Germinal center (tissue), 1 donor: Measurements from ENCODE around the gene ITGB1BP1.

Experiments used
- DNase-seq: peaks from one replicate; pipeline ENCODE4 v3.0.0; 2012; ENCODE audit warnings: mixed read lengths, low spot score

Gene ITGB1BP1

DNA sequence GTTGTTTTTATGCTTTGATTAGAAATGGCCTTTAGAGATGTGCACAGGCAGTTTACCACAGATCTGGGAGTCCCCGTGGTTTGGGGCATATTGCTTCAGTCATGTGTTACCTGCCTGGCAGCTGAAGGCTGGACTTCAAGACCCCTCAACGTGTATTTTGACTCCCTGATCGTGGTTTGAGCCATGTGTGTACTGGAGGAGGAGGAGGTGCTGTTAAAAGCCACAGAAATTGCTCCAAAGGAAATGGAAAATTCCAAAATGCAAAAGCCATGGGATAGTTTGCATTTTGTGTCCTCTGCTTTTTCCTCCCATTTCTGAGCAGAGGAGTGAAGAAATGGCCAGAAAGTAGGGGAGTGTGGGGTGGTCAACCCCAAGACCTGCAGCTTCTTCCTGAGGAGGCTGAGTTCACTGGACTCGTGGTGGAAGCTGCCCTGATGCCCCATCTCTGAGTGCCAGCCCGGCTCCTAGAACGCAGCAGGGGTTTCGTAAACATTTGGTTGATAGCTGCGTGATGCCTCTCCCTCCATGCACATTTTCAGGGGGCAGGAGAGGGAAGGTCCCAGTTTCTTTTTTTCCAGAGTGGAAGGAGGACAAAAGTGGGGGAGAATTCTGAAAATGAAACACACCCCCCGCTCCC is 45.7 kb downstream of the ITGB1BP1 start:
- DNase-seq, result no peak

DNA sequence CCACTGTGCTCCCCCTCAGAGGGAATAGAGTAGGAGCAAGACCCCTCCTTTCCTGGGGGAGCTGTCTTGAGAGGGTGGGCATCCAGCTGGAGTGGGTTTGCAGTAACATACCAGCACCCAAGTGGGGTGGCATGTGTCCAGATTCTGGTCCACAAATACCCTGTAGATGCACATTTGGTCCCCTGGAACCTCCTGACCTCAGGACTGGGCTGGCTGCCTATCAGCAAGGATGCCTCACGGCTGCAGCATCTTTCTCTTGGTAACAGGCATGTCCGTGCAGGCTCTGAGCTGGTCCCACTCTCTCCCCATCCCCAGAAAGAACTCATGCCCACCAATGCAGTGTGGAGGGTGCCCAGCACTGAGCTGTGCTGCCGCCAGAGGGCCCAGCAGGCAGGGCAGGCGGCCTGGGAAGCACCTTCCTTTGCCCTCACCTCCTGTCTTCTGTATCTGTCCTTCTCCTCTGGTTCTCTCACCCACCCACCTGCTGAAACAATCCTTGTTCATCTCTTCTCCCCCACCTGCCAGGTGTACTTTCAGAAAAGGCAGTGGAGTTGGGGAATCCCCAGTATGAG is 47.4 kb downstream of the ITGB1BP1 start:
- DNase-seq, result no peak

DNA sequence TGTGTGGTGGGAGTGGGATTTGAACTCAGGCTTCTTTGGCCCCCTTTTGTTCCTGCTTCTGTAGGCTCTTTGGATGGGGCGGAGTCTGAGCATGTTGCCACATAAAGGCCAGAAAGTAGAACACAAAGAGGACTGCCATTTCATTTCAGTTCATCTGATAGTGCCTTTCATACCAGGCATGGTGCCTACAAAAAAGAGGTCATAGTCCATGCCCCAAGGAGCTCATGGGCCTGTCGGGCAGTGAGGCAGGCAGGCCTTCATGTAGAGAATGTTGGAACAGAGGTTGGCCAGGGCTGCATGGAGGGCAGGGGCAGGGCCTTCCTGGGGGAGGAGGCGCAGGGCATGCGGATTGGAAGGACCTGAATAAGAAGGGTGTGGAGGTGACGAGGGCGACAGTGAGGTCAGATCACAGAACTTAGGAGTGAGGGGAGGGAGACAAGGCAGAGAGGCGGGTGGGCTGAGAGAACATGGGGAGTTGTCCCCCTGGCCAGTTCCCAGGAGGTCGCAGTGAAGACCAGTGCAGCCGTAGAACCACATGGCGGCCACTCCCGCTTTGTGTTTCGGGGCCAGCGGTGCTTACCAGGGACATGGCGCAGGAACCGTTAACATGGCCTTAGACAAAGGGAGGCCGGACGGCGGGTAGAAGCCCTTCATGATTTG is 49.1 kb downstream of the ITGB1BP1 start:
- no peak for DNase-seq

DNA sequence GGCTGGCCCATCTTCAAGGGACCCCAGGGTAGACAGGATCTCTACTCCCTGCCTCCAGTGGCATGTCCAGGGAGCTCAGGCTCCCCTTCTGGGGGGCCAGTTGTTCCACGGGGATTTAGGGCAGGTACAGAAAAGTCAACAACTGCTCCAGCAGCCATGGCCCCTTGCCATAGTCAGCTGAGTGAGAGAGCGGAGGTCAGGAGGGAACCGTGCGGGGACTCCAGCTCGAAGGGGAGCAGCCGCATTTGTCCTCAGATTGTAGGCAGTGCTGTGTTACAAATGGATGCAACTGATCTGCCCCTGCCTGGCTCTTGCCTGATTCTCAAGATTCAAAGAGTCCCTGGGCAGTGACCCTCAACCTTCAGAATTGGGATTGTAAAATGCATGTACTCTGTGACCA is 49.9 kb downstream of the ITGB1BP1 start:
- DNase-seq, result no peak

DNA sequence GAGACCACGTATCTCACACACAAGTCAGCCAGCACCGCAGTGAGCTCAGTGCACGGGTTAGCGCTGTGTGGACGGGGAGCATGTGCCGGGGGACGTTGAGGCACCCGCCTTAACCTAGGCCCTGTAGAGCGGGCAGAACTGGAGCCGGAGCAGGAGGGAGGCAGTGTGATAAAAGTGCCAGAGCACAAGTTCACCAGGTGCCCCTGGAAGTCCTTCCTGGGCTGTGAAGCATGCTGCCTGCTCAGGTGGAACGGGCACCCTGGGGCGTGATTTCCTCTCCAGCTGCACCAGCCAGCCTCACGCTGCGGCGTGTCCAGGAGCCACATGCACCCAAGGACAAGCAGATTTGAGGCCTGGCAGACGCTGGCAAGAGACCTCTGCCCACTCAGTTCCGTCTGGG is 50.3 kb downstream of the ITGB1BP1 start:
- DNase-seq, result peak; percentile 50

DNA sequence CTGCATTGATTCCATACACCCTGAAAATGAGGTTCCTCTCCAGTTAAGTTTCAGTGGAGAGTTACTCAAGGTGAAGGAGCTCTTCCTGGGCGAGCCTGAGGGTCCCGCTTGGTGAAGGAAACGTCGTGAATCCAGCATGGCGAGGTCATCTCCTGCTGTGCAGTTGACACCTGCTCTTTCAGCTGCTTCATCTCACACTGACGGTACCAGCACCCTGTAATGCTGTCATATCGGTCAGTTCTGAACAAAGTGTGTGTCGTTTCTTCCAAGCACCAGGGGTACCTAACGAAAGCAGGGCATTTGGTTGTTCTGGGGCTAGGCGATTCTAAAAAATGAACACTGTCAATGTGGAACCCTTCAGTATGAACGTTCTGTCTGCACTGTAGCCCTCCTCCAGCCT is 52.6 kb downstream of the ITGB1BP1 start:
- DNase-seq, result no peak

DNA sequence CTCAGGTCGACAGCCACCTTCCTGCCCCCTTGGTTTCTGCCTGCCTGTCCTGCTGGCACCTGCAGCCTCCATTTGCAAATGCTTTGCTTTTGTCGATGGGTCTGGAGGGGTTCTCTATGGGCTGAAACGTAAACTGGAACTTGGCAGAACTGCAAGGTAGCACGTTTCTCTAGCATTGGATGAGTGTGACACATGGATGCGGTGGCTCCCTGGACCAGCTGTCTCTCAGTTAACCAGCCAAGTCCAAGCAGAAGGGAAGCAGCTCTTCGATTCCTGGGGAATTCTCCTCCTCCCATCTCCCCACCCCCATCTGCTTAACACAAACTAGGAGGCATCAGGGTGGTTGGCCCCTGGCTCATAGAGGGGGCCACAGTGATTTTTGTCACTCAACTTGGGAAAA is 57.3 kb downstream of the ITGB1BP1 start:
- DNase-seq, result no peak

DNA sequence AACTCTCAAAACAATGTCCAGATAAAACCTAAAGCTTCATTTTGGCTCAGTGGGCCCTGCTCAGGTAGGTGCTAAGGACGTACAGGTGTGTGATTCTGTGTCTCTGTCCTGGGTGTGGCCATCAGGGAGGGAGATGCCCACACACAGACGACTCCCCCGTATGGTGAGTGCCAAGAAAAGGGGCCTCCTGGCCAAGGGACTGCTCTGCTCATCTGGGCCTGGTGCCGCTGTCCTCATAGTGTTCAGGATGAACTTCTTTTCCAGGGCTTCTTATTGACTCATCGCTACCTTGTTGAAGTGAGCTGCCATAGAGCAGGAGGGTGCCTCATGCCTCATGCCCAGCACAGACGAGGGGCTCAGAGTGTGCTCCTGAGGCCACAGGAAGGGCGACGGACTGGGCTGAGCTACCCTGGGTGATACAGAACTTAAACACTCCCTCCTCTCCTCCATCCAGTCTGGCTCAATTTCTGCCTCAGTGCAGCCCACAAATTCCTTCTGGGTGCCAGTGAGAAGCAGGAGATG is 57.8 kb downstream of the ITGB1BP1 start:
- no peak for DNase-seq

DNA sequence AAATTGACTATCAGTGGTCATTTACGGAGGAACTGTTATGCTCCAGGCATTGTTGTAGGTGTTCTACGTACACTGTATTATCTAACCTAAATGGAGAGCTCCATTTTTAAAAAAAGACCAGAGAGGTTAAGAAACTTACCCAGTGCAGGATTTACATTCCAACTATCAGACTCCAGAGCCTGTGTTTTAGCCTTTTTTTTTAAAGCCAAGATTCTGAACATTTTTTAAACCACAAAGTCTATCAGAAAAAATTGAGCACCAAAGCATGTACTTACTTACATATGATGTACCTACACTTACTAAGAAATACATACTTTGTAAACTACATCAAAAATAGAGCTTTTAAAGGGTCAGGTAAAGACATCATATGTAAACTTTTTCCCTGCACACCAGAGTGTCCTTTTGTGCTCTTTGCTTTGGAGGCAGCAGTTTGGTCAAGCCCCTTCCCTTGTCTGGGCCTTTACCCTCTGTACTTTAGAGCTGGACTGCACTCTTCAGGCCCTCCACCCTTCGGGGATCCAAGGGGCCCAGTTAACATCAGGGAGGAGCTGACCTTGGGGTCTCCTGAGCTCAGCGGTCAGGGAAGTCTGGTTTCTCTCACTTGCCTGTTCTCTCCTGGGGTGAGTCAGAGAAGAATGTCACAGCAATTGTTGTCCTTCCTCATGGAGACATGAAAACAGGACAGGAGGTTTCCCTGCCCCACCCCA is 58.4 kb downstream of the ITGB1BP1 start:
- DNase-seq, result no peak

DNA sequence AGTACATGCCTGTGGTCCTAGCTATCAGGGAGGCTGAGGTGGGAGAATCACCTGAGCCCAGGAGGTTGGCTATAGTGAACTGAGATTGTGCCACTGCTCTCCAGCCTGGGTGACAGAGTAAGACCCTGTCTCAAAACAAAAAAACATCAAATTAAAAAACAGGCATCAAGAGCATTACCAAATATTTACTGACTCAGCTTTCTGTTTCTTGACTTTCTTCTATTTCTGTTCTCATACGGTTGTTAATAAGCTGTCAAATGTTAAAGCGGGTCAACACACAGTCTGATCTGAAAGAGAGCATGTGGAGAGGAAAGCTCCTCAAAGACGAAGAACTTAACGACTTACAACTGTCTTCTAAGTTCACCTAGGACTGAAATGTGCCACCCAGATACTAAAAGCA is 59.0 kb downstream of the ITGB1BP1 start:
- DNase-seq, result no peak

DNA sequence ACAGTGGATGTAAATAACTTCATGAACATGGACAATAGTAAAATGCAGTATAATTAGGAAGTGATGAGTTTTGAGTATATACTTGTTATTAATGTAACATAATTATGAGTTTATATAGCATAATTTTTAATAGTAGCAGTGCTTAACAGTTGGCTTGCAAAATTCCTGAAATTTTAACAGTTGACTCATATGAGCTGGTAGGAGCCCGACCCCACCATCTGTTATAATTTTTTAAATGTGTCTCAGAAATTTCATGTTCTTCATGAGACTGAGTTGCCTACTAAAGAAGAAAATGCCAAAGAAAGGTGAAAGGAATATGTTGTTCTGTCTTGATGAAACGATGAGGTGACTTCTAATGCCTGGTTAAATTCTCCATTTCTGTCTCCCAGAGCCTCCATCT is 62.6 kb downstream of the ITGB1BP1 start:
- no peak for DNase-seq

DNA sequence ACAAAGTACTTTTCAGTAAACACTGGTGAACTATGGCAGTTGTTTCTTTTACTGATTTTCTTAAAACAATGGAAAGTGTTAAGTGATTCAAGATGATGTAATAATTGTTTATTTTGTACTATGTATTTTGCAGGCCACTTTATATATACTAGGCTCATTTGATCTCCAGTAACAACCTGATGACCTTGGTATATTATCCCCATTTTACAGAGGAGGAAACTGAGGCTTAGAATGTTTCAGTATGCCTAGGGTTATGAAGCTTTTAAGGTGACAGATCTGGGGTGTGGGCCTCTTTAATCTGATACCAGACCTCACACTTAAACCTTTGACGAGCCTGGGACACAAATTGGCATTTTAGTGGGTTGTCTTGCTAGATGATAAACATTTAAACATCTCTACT is 63.2 kb downstream of the ITGB1BP1 start:
- DNase-seq, result no peak

DNA sequence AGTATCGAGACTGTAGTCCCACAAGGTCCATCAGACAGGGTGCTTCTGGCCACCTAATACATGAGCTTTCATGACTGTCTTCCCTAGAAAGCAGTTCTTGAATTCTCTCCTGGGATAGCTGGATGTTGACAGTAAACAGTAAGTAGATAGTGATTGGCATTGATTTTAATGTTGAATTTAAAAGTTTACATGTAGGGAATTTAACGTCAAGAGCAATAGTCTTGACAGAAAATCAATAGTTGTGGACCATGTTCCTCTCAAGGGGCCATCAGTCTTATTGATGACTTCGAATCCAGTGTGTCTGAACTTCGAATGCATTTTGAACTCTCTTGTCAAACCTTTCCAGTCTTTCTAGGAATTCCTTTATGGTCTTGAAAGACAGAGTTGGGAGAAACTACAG is 63.9 kb downstream of the ITGB1BP1 start:
- no peak for DNase-seq

DNA sequence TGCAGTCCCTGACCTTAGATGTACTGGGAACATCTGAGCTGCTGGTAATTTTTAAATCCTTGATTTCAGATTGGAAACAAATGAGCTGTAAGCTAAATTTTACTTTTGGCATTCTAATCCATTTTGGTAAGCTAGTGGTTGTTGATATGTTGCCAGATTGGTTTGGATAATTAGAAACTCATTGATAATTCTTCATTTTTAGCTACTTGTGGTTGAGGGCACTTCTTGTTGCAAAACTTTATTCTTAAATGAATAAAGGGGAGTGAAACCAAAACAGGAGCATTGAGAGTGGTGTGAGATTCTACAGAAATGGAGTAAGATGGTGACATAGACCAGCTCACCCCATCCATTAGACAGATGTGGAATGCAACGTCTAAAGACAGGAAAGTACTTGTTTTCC is 64.5 kb downstream of the ITGB1BP1 start:
- no peak for DNase-seq

DNA sequence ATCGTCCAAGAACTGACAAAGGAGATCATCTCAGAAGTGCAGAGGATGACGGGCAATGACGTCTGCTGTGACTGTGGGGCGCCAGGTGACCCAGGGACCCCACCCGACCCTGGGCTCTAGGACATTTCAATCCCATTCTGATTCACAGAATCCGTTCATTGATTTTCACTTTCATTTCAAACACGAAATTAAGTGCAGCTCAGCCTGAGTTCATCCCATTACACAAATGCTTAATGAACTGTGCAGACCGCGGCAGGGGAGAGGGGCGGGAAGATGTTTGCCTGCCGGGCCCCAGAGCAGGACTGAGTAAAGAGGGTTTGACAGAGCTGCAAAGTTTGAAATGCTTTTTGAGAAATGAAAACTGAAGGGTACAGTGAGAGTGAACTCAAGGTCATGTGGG is 67.1 kb downstream of the ITGB1BP1 start:
- DNase-seq, result no peak

DNA sequence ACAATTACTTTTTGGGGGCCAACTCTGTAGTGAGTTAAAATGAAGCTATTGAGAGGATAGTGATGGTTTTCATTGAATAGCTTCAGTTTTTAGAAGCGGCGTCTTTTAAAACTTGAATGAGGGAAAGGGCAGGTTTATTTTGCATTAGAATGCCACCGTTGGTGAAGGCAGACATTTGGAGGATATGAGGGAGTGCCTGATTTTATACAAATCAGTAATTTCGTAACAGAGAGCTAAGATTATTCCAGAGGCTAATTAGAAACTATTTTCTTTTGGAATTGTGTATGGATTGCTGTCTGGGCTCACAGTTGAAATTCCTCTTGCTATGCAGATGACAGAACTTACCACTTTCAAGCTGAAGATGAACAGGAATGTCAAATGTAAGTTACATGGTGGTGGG is 67.6 kb downstream of the ITGB1BP1 start:
- DNase-seq, result no peak

DNA sequence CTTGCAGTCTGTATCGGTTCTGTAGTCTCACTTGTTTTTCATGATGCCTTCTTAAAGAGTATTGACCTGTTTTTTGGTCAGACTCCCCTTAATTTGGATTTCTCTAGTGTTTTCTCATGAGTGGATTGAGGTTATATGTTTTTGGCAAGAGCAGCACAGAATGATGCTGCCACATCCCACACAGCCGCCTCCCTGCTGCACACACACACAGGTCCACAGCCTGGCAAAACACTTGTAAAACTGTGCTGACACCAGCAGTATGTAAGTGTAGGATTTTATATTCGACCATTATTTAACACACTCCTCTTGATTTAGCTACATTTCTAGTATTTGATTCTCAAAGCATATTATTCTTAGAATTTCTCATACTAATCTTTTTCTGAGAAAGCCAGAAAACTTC is 68.1 kb downstream of the ITGB1BP1 start:
- DNase-seq, result no peak

DNA sequence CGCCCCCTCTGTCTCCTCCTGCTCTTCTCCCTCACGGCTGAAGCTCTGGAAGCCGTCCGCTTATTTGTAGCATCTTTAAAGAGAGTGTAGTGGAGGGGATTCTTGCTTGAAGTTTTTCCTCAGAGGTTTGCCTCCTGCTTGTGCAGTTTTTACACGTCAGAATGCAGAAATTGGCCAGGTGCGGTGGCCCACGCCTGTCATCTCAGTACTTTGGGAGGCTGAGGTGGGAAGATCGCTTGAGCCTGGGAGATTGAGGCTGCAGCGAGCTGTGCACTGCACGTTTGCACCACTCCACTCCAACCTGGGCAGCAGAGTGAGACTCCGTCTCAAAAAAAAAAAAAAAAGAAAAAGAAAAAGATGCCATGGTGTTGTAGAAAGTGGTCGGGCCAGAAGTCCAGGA is 69.0 kb downstream of the ITGB1BP1 start:
- DNase-seq, result no peak
